ENCODE results near the gene WDR18.

Gene WDR18

GRCh38 chr19:1006711-1007398 is 22.7 kb downstream of the WDR18 start:
- in situ Hi-C loops (cut with HindIII; ENCODE audit: low sequenced_read_pairs): no loop called here

GRCh38 chr19:1007399-1008251 is 23.5 kb downstream of the WDR18 start:
- in situ Hi-C loops (cut with HindIII; ENCODE audit: low sequenced_read_pairs): no loop called here

GRCh38 chr19:1008268-1009040 is 24.3 kb downstream of the WDR18 start:
- in situ Hi-C loops (cut with HindIII; ENCODE audit: low sequenced_read_pairs): no loop called here

- in situ Hi-C loops (cut with HindIII; ENCODE audit: low sequenced_read_pairs): no loop called here
These were observed 25.2 kb downstream of the WDR18 start for GRCh38 chr19:1009041-1009980.

GRCh38 chr19:1009981-1010538 is 25.9 kb downstream of the WDR18 start:
- in situ Hi-C loops (cut with HindIII; ENCODE audit: low sequenced_read_pairs): no loop called here

GRCh38 chr19:1010586-1011510 is 26.7 kb downstream of the WDR18 start:
- in situ Hi-C loops (cut with HindIII; ENCODE audit: low sequenced_read_pairs): no loop called here

GRCh38 chr19:1011831-1012333 is 27.7 kb downstream of the WDR18 start:
- in situ Hi-C loops (cut with HindIII; ENCODE audit: low sequenced_read_pairs): no loop called here

- in situ Hi-C loops (cut with HindIII; ENCODE audit: low sequenced_read_pairs): no loop called here
These were observed 28.2 kb downstream of the WDR18 start for GRCh38 chr19:1012334-1012733.

GRCh38 chr19:1013218-1013617 is 29.1 kb downstream of the WDR18 start:
- in situ Hi-C loops (cut with HindIII; ENCODE audit: low sequenced_read_pairs): no loop called here

- in situ Hi-C loops (cut with HindIII; ENCODE audit: low sequenced_read_pairs): no loop called here
These were observed 30.3 kb downstream of the WDR18 start for GRCh38 chr19:1014161-1015060.

- in situ Hi-C loops (cut with HindIII; ENCODE audit: low sequenced_read_pairs): no loop called here
These were observed 31.1 kb downstream of the WDR18 start for GRCh38 chr19:1015061-1015781.

GRCh38 chr19:1015782-1016646 is 31.9 kb downstream of the WDR18 start:
- in situ Hi-C loops (cut with HindIII; ENCODE audit: low sequenced_read_pairs): no loop called here

GRCh38 chr19:1016647-1017114 is 32.5 kb downstream of the WDR18 start:
- in situ Hi-C loops (cut with HindIII; ENCODE audit: low sequenced_read_pairs): no loop called here

- in situ Hi-C loops (cut with HindIII; ENCODE audit: low sequenced_read_pairs): no loop called here
These were observed 33.2 kb downstream of the WDR18 start for GRCh38 chr19:1017115-1017905.

- in situ Hi-C loops (cut with HindIII; ENCODE audit: low sequenced_read_pairs): no loop called here
These were observed 33.8 kb downstream of the WDR18 start for GRCh38 chr19:1017906-1018305.

Data from endothelial cell of hepatic sinusoid (primary cell).